Loucy (cell line): ENCODE results near the gene ZNF527.

Experiments
- H2AFZ ChIP-seq: fragments of 200-600 bp; sonication (generic); 2 replicates; pipeline ENCODE4 v1.6.0; 2016; ENCODE audit warnings: antibody characterized with exemption, mild to moderate bottlenecking, low read length, moderate library complexity
- H3F3A ChIP-seq: fragments of 200-600 bp; 2 replicates; pipeline ENCODE4 v1.6.0; 2016; ENCODE audit warnings: antibody characterized with exemption, low read depth, mild to moderate bottlenecking
- H3K27me3 ChIP-seq: fragments of 200-600 bp; sonication (generic); 2 replicates; pipeline ENCODE4 v1.6.1; 2014; ENCODE audit warnings: low read length, mild to moderate bottlenecking; ENCODE audit not compliant: insufficient read depth, poor library complexity, severe bottlenecking
- H3K36me3 ChIP-seq: fragments of 200-600 bp; sonication (generic); 2 replicates; pipeline ENCODE4 v1.6.1; 2016; ENCODE audit warnings: low read length; ENCODE audit not compliant: insufficient read depth
- H3K4me1 ChIP-seq: fragments of 200-600 bp; sonication (generic); 2 replicates; pipeline ENCODE4 v1.5.1; 2014; ENCODE audit warnings: low read length, mild to moderate bottlenecking; ENCODE audit not compliant: insufficient read depth, poor library complexity, severe bottlenecking
- H3K4me2 ChIP-seq: fragments of 200-600 bp; sonication (generic); 2 replicates; pipeline ENCODE4 v1.6.0; 2014; ENCODE audit warnings: antibody characterized with exemption, low read length, low read depth, mild to moderate bottlenecking; ENCODE audit not compliant: poor library complexity, severe bottlenecking
- H3K4me3 ChIP-seq: fragments of 200-600 bp; sonication (generic); 2 replicates; pipeline ENCODE4 v1.5.1; 2014; ENCODE audit warnings: low read length, mild to moderate bottlenecking, mixed read lengths; ENCODE audit not compliant: poor library complexity, severe bottlenecking
- H3K79me2 ChIP-seq: fragments of 200-600 bp; sonication (generic); 2 replicates; pipeline ENCODE4 v1.6.1; 2014; ENCODE audit warnings: low read length; ENCODE audit not compliant: insufficient read depth
- H3K9ac ChIP-seq: fragments of 200-600 bp; sonication (generic); 2 replicates; pipeline ENCODE4 v1.6.0; 2014; ENCODE audit warnings: mild to moderate bottlenecking, low read depth, low read length, moderate library complexity; ENCODE audit not compliant: poor library complexity, severe bottlenecking
- H3K9me2 ChIP-seq: fragments of 200-600 bp; sonication (generic); replicated peaks from 2 replicates; pipeline ENCODE4 v1.6.1; 2016; ENCODE audit warnings: low read depth, low read length, mixed read lengths
- H3K9me3 ChIP-seq: fragments of 200-600 bp; sonication (generic); 2 replicates; pipeline ENCODE4 v1.6.1; 2014; ENCODE audit warnings: mild to moderate bottlenecking, antibody characterized with exemption, low read length, low read depth; ENCODE audit not compliant: insufficient read depth
- H4K20me1 ChIP-seq: fragments of 200-600 bp; sonication (generic); 2 replicates; pipeline ENCODE4 v1.6.0; 2014; ENCODE audit warnings: antibody characterized with exemption, low read length, mild to moderate bottlenecking; ENCODE audit not compliant: insufficient read depth, poor library complexity, severe bottlenecking
- CTCF ChIP-seq: fragments of 200-600 bp; sonication (generic); conservative IDR thresholded peaks from 2 replicates; pipeline ENCODE4 v1.5.1; 2014; ENCODE audit warnings: mild to moderate bottlenecking, antibody characterized with exemption, low read length
- EZH2phosphoT487 ChIP-seq: fragments of 200-600 bp; IDR thresholded peaks from 2 replicates; pipeline ENCODE4 v1.6.1; 2018; ENCODE audit warnings: antibody characterized with exemption, mild to moderate bottlenecking, moderate library complexity, borderline replicate concordance

Gene ZNF527

GRCh38 chr19:37370880-37371661, at the start of gene ZNF527:
Gene ZNF527, plus strand, starts transcription at chr19:37371099. Its CDS starts 3,100 bp downstream, at chr19:37374199.
- Histone ChIP-seq H3F3A (no peaks in the 10 kb centered on the region), H3K79me2 (peaks cover 9% of the 10 kb centered on the region; the same call in 1 of the 2 replicates), H3K27me3 (no peaks in the 10 kb centered on the region), H2AFZ (peak within 1 kb of the TSS; percentile 98), H3K4me1 (peaks cover 5% of the 10 kb centered on the region), H3K9me2 (no peaks in the 10 kb centered on the region), H3K4me3 (peak within 1 kb of the TSS; percentile 91), H3K9me3 (no peaks in the 10 kb centered on the region), H3K4me2 (peak within 1 kb of the TSS; percentile 92), H4K20me1 (no peaks in the 10 kb centered on the region), H3K36me3 (no peaks in the 10 kb centered on the region), H3K9ac (peak within 1 kb of the TSS; percentile 81)
- TF ChIP-seq EZH2phosphoT487 = no peak
- 0 out of 2 replicates have a peak, but pooled peaks have one; percentile 12 for TF ChIP-seq CTCF

DNA sequence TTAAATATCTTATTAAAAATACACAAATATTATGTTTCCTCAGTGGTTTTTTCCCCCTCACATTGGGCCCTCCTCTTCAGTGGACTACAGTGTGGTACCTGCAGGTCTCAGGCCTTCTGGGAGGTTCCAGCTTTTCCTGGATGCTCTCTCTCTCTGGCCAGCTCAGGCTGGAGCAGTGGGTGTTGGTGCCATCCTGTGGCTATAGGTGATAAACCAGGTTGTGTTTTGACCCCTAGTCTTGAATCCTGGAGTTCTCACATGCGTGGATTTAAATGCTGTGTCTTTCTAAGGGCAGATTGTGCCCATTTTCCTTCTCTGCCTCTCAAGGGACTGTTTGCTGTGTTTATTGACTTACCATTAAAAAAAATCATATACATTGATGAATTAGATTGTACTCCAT, 41.2 kb upstream of the ZNF527 start:
- TF ChIP-seq EZH2phosphoT487 (no peak), CTCF (peak; percentile 46)
- H4K20me1 ChIP-seq = no peaks in the 10 kb centered on the region
- H3K9me2 ChIP-seq = no peaks in the 10 kb centered on the region
- no peak overlapping the region for H3K4me3 ChIP-seq
- H3K4me1 ChIP-seq = peaks cover 9% of the 10 kb centered on the region
- H3K4me2 ChIP-seq = no peak overlapping the region
- H3F3A ChIP-seq = no peaks in the 10 kb centered on the region
- no peaks in the 10 kb centered on the region for H3K9me3 ChIP-seq
- H3K36me3 ChIP-seq = peaks cover 51% of the 10 kb centered on the region; the same call in 1 of the 2 replicates
- peaks cover 2% of the 10 kb centered on the region; the same call in 1 of the 2 replicates for H3K79me2 ChIP-seq
- H3K9ac ChIP-seq = no peak overlapping the region
- no peak overlapping the region for H2AFZ ChIP-seq
- no peaks in the 10 kb centered on the region for H3K27me3 ChIP-seq

- no peaks in the 10 kb centered on the region for H3K9me2 ChIP-seq
- no peaks in the 10 kb centered on the region for H4K20me1 ChIP-seq
- H3K79me2 ChIP-seq = peaks cover 9% of the 10 kb centered on the region; the same call in 1 of the 2 replicates
- H3K4me1 ChIP-seq = peaks cover 9% of the 10 kb centered on the region
- no peak overlapping the region for H2AFZ ChIP-seq
- no peak overlapping the region for H3K4me3 ChIP-seq
- TF ChIP-seq EZH2phosphoT487 (no peak), CTCF (no peak)
- no peaks in the 10 kb centered on the region for H3K9me3 ChIP-seq
- H3K9ac ChIP-seq = no peak overlapping the region
- no peak overlapping the region for H3K4me2 ChIP-seq
- H3K27me3 ChIP-seq = no peaks in the 10 kb centered on the region
- peaks cover 33% of the 10 kb centered on the region; the same call in 1 of the 2 replicates for H3K36me3 ChIP-seq
- no peaks in the 10 kb centered on the region for H3F3A ChIP-seq
These were observed 38.1 kb upstream of the ZNF527 start for GRCh38 chr19:37332839-37333238.
